Ovary (tissue), 9 donors: ENCODE data around the gene NINL. TPM values are rescaled to one million over a fixed set of nuclear protein-coding genes. Genes with fewer than 3 reads are reported as not detected.

Experiments used
- DNase-seq, 5 donors: peaks; one replicate each; pipeline ENCODE4 v3.0.0-alpha.2; 2019 to 2020
- H3K27ac ChIP-seq, 2 donors: fragments of 200-600 bp; one replicate each; pipeline versions ENCODE4 v1.5.1 to v1.8.0; 2019 to 2022
- H3K27me3 ChIP-seq: fragments of 200-600 bp; one replicate; pipeline ENCODE4 v1.8.0; 2022
- H3K36me3 ChIP-seq: fragments of 200-600 bp; sonication (generic); one replicate; pipeline ENCODE4 v1.5.1; 2019
- H3K4me1 ChIP-seq: one replicate; pipeline ENCODE4 v1.8.1; 2013; ENCODE audit warnings: mild to moderate bottlenecking, moderate library complexity; ENCODE audit not compliant: insufficient read depth
- H3K4me3 ChIP-seq: fragments of 200-600 bp; sonication (generic); one replicate; pipeline ENCODE4 v1.5.1; 2017
- H3K9me3 ChIP-seq, 2 donors: fragments of 200-600 bp in 1 of 2; sonication (generic) in 1 of 2; one replicate each; pipeline versions ENCODE4 v1.5.1 to v1.8.1; 2013 to 2019; ENCODE audit warnings: mild to moderate bottlenecking in 1 of 2, moderate library complexity in 1 of 2
- CTCF ChIP-seq, 3 donors: fragments of 450-650 bp in 2 of 3; fragments of 200-600 bp in 1 of 3; IDR thresholded peaks; one replicate each; pipeline versions ENCODE4 v1.5.1 to v1.8.0; 2016 to 2022; ENCODE audit warnings: antibody characterized with exemption in 3 of 3, mild to moderate bottlenecking in 1 of 3
- EP300 ChIP-seq: sonication (generic); formaldehyde crosslinking; IDR thresholded peaks from one replicate; pipeline ENCODE4 v1.6.1; 2017; ENCODE audit warnings: antibody characterized with exemption
- POLR2A ChIP-seq: fragments of 450-650 bp; IDR thresholded peaks from one replicate; pipeline ENCODE4 v1.6.1; 2017; ENCODE audit warnings: antibody characterized with exemption, mild to moderate bottlenecking, moderate library complexity
- WGBS, 3 donors: extraction: QIAGEN DNeasy Blood & Tissue Kit in 1 of 3; methylation state at CpG; one replicate each; pipeline versions ENCODE4 v1.1.5 to v1.1.7; 2013 to 2017; 5-methylcytosine and 5-hydroxymethylcytosine counted together
- intact Hi-C, 4 donors: fragments of 100-400 bp; cut with DNase I; formaldehyde crosslinking; loops; one replicate each; pipeline versions ENCODE4 v1.11.0 to v1.15.1; 2022 to 2023
- polyA plus RNA-seq, 2 donors: library from polyadenylated mRNA; stranded (reverse); fragments of 200-250 nt in 1 of 2; fragments of 350-450 nt in 1 of 2; fragmentation: Illumina TruSeq in 1 of 2; extraction: RNeasy Lipid Tissue Mini Kit (QIAGEN cat#74804) in 1 of 2; gene quantifications; one replicate each; pipeline ENCODE4 v1.2.3, GENCODE V29; 2013 to 2014
- total RNA-seq, 7 donors: library from RNA; depleted of rRNA in 2 of 7; stranded (reverse); fragments of >200 nt in 2 of 7; fragmentation: NEBNext Ultra II Directional in 3 of 7; extraction: Animal tissue kit (Norgen Biotek cat#: 25700) in 3 of 7; gene quantifications; one replicate each; pipeline versions ENCODE4 v1.1.0 to v1.2.4, GENCODE V29; 2016 to 2023
- donor health status: DM: no; HTN: no; CAD: no; lungs with moderate emphysema.
- donor health status: DM: no; HTN: no; CAD: no.
- donor health status: Bipolar disorder and iron deficiency.
- donor health status: DM: yes; HTN: yes; CAD: no.
- donor health status: DM: no; HTN: no; CAD: no.
- donor health status: DM: yes; HTN: yes; CAD: no.

Gene NINL
- total and polyA plus RNA-seq, 9 donors = 10.1 to 33.3 (median 20.3) TPM

DNA sequence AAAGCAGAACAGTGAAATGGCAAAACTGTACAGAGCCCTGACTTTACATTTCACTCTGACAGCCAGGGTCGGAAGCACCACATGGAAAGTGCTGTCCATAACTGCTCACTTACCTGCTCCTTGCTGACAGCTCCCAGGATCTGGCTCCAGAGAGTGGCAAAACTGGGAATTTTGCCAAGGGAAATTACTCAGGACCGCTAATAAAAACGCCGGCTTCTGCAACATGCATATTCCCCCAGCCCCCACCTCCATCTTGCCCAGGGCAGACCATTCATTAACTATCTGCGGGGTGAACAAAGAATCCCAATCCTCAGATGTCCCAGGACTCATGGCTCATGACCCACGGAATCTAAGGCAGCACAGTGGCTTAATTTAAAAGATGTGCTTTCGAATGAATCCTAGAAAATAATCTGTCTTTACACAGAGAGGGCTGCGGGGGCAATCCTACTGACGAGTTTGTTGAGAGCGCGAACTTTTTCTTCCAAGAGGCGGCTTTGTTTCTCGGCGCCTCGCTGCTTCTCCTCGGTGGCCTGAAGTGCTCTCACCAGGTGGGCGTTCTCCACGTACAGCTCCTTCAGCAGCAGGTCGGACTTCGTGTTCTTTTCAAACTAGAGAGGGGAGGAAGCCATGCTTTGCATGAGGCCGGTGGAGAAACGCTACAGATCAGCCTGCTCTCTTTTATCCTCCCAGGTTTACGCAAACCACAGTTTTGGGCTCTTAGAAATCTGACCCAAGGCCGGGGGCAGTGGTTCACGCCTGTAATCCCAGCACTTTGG, 132.1 kb downstream of the NINL start:
- 76 to 82% (median 79%) methylated on average over 25 of the region's 25 CpGs for WGBS, 3 donors
- TF ChIP-seq EP300 (no peak), CTCF (IDR thresholded peaks at IDR 0.05) (no peak), POLR2A (no peak)
- DNase-seq = no peak
- intact Hi-C loops = no loop called here
- Histone ChIP-seq H3K36me3 (no peaks in the 10 kb centered on the region), H3K27me3 (no peaks in the 10 kb centered on the region), H3K4me3 (no peak overlapping the region), H3K9me3 (no peaks in the 10 kb centered on the region), H3K4me1 (no peaks in the 10 kb centered on the region), H3K27ac (no peak overlapping the region)

GRCh38 chr20:25452333-25452732, 133.0 kb downstream of the NINL start:
- intact Hi-C loops = no loop called here
- DNase-seq = no peak
- no peaks in the 10 kb centered on the region for H3K4me1 ChIP-seq
- H3K27ac ChIP-seq = no peak overlapping the region
- H3K36me3 ChIP-seq = no peaks in the 10 kb centered on the region
- H3K9me3 ChIP-seq = no peaks in the 10 kb centered on the region
- TF ChIP-seq POLR2A (no peak), EP300 (no peak), CTCF (IDR thresholded peaks at IDR 0.05) (no peak)
- H3K27me3 ChIP-seq = no peaks in the 10 kb centered on the region
- no peak overlapping the region for H3K4me3 ChIP-seq
- 67 to 80% (median 78%) methylated on average over 6 of the region's 6 CpGs for WGBS, 3 donors

DNA sequence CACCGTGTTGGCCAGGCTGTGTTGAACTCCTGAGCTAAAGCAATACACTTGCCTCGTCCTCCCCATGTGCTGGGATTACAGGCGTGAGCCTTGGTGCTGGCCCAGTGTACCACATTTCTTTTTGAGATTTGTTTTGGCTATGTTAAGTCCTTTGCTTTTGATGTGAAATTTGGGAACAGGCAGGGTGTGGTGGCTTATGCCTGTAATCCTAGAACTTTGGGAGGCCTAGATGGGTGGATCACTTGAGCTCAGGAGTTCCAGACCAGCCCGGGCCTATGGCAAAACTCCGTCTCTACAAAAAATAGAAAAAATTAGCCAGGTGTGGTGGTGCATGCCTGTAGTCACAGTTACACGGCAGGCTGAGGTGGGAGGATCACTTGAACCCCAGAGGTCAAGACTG, 137.7 kb downstream of the NINL start:
- Histone ChIP-seq H3K4me1 (no peaks in the 10 kb centered on the region), H3K36me3 (no peaks in the 10 kb centered on the region), H3K4me3 (no peak overlapping the region), H3K9me3 (no peaks in the 10 kb centered on the region), H3K27ac (no peak overlapping the region), H3K27me3 (no peaks in the 10 kb centered on the region)
- no peak for TF ChIP-seq EP300
- no peak for TF ChIP-seq CTCF (IDR thresholded peaks at IDR 0.05)
- no peak for TF ChIP-seq POLR2A
- WGBS, 3 donors = 83 to 96% (median 84%) methylated on average over 6 of the region's 6 CpGs
- DNase-seq = no peak
- intact Hi-C loops = no loop called here

DNA sequence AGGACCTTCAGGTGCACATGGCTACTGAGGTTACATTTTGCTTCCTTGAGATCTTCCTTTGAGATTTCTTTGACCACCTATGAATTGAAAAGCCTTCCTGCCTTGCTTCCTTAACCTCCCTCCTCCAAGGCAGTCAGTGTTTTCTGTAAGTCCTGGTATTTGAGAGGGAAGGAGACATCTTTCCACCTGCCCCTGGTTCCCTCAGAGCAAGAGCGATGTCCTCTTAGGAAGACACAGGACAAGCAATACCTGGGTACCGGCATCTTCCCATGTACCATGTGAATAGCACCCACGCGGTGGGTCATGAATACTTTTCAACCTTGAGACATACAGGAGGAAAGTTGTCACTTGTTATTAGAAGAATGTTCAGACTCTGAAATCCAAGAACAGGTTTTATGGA, 140.8 kb downstream of the NINL start:
- DNase-seq = no peak
- 96 to 98% (median 97%) methylated on average over 4 of the region's 4 CpGs for WGBS, 3 donors
- Histone ChIP-seq H3K27ac (no peak overlapping the region), H3K27me3 (no peaks in the 10 kb centered on the region), H3K36me3 (no peaks in the 10 kb centered on the region), H3K4me1 (no peaks in the 10 kb centered on the region), H3K4me3 (no peak overlapping the region), H3K9me3 (no peaks in the 10 kb centered on the region)
- intact Hi-C loops = no loop called here
- TF ChIP-seq EP300 (no peak), POLR2A (no peak), CTCF (IDR thresholded peaks at IDR 0.05) (no peak)
